Fibroblast of villous mesenchyme (primary cell): Measurements from ENCODE around the gene ABTB2. TPM values are rescaled to one million over a fixed set of nuclear protein-coding genes. Genes with fewer than 3 reads are reported as not detected.

Experiments
- DNase-seq: peaks from one replicate; pipeline ENCODE4 v3.0.0-alpha.2; 2010; ENCODE audit warnings: low read depth
- H3K4me3 ChIP-seq: 2 replicates; pipeline ENCODE4 v1.5.1; 2011; ENCODE audit warnings: low read depth, mild to moderate bottlenecking, low read length
- CTCF ChIP-seq: IDR thresholded peaks from 2 replicates; pipeline ENCODE4 v1.5.1; 2012; ENCODE audit warnings: low read depth, mild to moderate bottlenecking, low read length; ENCODE audit not compliant: insufficient read depth
- total RNA-seq: library from RNA; depleted of rRNA; stranded (reverse); fragments of >200 nt; gene quantifications from 2 replicates; pipeline ENCODE4 v1.2.3, GENCODE V29; 2012

Gene ABTB2
- total RNA-seq, 1 donor, result 3.9 TPM

- H3K4me3 ChIP-seq, result no peak overlapping the region
- no peak for TF ChIP-seq CTCF
- DNase-seq, result no peak
Observed at GRCh38 chr11:34155757-34156062, 202.1 kb downstream of the ABTB2 start.

- H3K4me3 ChIP-seq, result no peak overlapping the region
- DNase-seq, result no peak
- no peak for TF ChIP-seq CTCF
Observed at GRCh38 chr11:34155057-34155756, 202.6 kb downstream of the ABTB2 start.

GRCh38 chr11:34154059-34154875, 203.5 kb downstream of the ABTB2 start:
- no peak for TF ChIP-seq CTCF
- DNase-seq, result no peak
- no peak overlapping the region for H3K4me3 ChIP-seq

GRCh38 chr11:34151916-34152845, 205.6 kb downstream of the ABTB2 start:
- no peak for TF ChIP-seq CTCF
- no peak overlapping the region for H3K4me3 ChIP-seq
- DNase-seq, result no peak

GRCh38 chr11:34151166-34151565, 206.6 kb downstream of the ABTB2 start:
- no peak for DNase-seq
- H3K4me3 ChIP-seq, result no peak overlapping the region
- no peak for TF ChIP-seq CTCF

GRCh38 chr11:34150494-34151151, 207.2 kb downstream of the ABTB2 start:
- DNase-seq, result peak; percentile 30
- no peak overlapping the region for H3K4me3 ChIP-seq
- TF ChIP-seq CTCF, result no peak
